MM.1S (cell line): Measurements from ENCODE around the gene ATXN1.

Experiments used
- DNase-seq: peaks from one replicate; pipeline ENCODE4 v3.0.0-alpha.2; 2015
- H2AFZ ChIP-seq: fragments of 300-600 bp; sonication (generic); 2 replicates; pipeline ENCODE4 v1.6.0; 2016; ENCODE audit warnings: antibody characterized with exemption, low read length
- H3F3A ChIP-seq: fragments of 300-600 bp; sonication (generic); 2 replicates; pipeline ENCODE4 v1.6.1; 2016; ENCODE audit warnings: mild to moderate bottlenecking, antibody characterized with exemption, low read length, moderate library complexity, mixed read lengths; ENCODE audit not compliant: insufficient read depth
- H3K27ac ChIP-seq: fragments of 300-600 bp; sonication (generic); 2 replicates; pipeline ENCODE4 v1.5.1; 2016; ENCODE audit warnings: mild to moderate bottlenecking, low read length
- H3K27me3 ChIP-seq: fragments of 300-600 bp; sonication (generic); replicated peaks from 2 replicates; pipeline ENCODE4 v1.6.0; 2016; ENCODE audit warnings: low read length; ENCODE audit not compliant: insufficient read depth
- H3K36me3 ChIP-seq: fragments of 300-600 bp; sonication (generic); replicated peaks from 2 replicates; pipeline ENCODE4 v1.6.1; 2016; ENCODE audit warnings: mild to moderate bottlenecking, low read length, mixed read lengths; ENCODE audit not compliant: insufficient read depth
- H3K4me1 ChIP-seq: fragments of 300-600 bp; sonication (generic); 2 replicates; pipeline ENCODE4 v1.6.1; 2016; ENCODE audit warnings: low read length, mixed read lengths
- H3K4me2 ChIP-seq: fragments of 300-600 bp; sonication (generic); 2 replicates; pipeline ENCODE4 v1.6.0; 2016; ENCODE audit warnings: low read depth, low read length
- H3K4me3 ChIP-seq: fragments of 300-600 bp; sonication (generic); 2 replicates; pipeline ENCODE4 v1.5.1; 2016; ENCODE audit warnings: low read length, mixed read lengths
- H3K79me2 ChIP-seq: fragments of 300-600 bp; sonication (generic); 2 replicates; pipeline ENCODE4 v1.6.1; 2016; ENCODE audit warnings: mixed run types, low read length, mixed read lengths
- H3K9ac ChIP-seq: fragments of 300-600 bp; sonication (generic); 2 replicates; pipeline ENCODE4 v1.6.1; 2016; ENCODE audit warnings: low read length, mixed read lengths
- H3K9me2 ChIP-seq: fragments of 300-600 bp; sonication (generic); replicated peaks from 2 replicates; pipeline ENCODE4 v1.6.1; 2016; ENCODE audit warnings: mild to moderate bottlenecking, low read length, mixed read lengths; ENCODE audit not compliant: insufficient read depth
- H3K9me3 ChIP-seq: fragments of 300-600 bp; sonication (generic); replicated peaks from 2 replicates; pipeline ENCODE4 v1.6.1; 2016; ENCODE audit warnings: mild to moderate bottlenecking, low read length, mixed read lengths; ENCODE audit not compliant: insufficient read depth
- H4K20me1 ChIP-seq: fragments of 300-600 bp; sonication (generic); 2 replicates; pipeline ENCODE4 v1.6.1; 2016; ENCODE audit warnings: mild to moderate bottlenecking, low read length, moderate library complexity, mixed read lengths; ENCODE audit not compliant: insufficient read depth
- CTCF ChIP-seq: fragments of 300-600 bp; sonication (generic); IDR thresholded peaks from 2 replicates; pipeline ENCODE4 v1.5.1; 2016; ENCODE audit warnings: antibody characterized with exemption, low read length, mixed read lengths
- EZH2 ChIP-seq: fragments of 300-600 bp; sonication (generic); optimal IDR thresholded peaks from 2 replicates; pipeline ENCODE3; 2017; ENCODE audit warnings: low read depth, mild to moderate bottlenecking, antibody characterized with exemption, low read length, mixed read lengths
- EZH2phosphoT487 ChIP-seq: fragments of 300-600 bp; sonication (generic); IDR thresholded peaks from 2 replicates; pipeline ENCODE4 v1.6.1; 2018; ENCODE audit warnings: antibody characterized with exemption, low read length

Gene ATXN1

DNA sequence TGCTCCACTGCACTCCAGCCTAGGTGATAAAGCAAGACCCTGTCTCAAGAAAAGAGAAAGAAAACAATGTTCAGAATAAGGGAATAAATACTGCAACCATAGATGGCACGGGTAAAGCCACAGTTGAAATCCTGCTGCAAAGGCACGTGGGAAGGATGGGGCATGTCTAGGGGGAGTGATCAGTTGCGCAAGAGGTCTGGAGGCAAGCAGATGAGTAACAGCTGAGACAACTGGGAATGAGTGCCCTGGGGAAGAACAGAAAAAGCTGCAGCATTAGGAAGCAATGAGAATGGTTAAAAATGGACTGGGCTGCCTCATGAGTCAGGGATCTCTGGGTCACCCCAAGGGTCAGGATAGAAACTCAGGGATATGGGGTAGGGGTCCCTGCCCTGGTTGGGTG, 426.6 kb downstream of the ATXN1 start:
- Histone ChIP-seq H3K27ac (no peak overlapping the region), H3K4me1 (peaks cover 6% of the 10 kb centered on the region; the same call in 1 of the 2 replicates), H2AFZ (no peak overlapping the region), H3K79me2 (no peaks in the 10 kb centered on the region), H3K4me2 (no peak overlapping the region), H3K36me3 (no peaks in the 10 kb centered on the region), H3K9me3 (no peaks in the 10 kb centered on the region), H3F3A (peaks cover 4% of the 10 kb centered on the region), H3K9me2 (no peaks in the 10 kb centered on the region), H3K4me3 (no peak overlapping the region), H3K9ac (no peak overlapping the region), H3K27me3 (no peaks in the 10 kb centered on the region), H4K20me1 (no peaks in the 10 kb centered on the region)
- no peak for TF ChIP-seq EZH2phosphoT487
- TF ChIP-seq CTCF: no peak
- TF ChIP-seq EZH2: no peak
- DNase-seq: no peak

- TF ChIP-seq CTCF: no peak
- no peak for TF ChIP-seq EZH2
- no peak for TF ChIP-seq EZH2phosphoT487
- Histone ChIP-seq H3K9me3 (no peaks in the 10 kb centered on the region), H2AFZ (no peak overlapping the region), H3K4me1 (peaks cover 6% of the 10 kb centered on the region; the same call in 1 of the 2 replicates), H3F3A (peaks cover 4% of the 10 kb centered on the region), H3K27ac (no peak overlapping the region), H3K36me3 (no peaks in the 10 kb centered on the region), H3K79me2 (no peaks in the 10 kb centered on the region), H3K9ac (no peak overlapping the region), H3K9me2 (no peaks in the 10 kb centered on the region), H3K4me2 (no peak overlapping the region), H4K20me1 (no peaks in the 10 kb centered on the region), H3K4me3 (no peak overlapping the region), H3K27me3 (no peaks in the 10 kb centered on the region)
- no peak for DNase-seq
Measured at GRCh38 chr6:16333580-16333979, 427.7 kb downstream of the ATXN1 start.

- no peaks in the 10 kb centered on the region for H3K79me2 ChIP-seq
- H3K27ac ChIP-seq: peak overlapping the region; percentile 58; the same call in 1 of the 2 replicates
- no peaks in the 10 kb centered on the region for H3K9me2 ChIP-seq
- H3K4me1 ChIP-seq: peaks cover 6% of the 10 kb centered on the region; the same call in 1 of the 2 replicates
- TF ChIP-seq CTCF (peak; percentile 87), EZH2 (no peak), EZH2phosphoT487 (no peak)
- DNase-seq: peak; percentile 85
- H3K9me3 ChIP-seq: no peaks in the 10 kb centered on the region
- peak overlapping the region; percentile 74 for H3K4me2 ChIP-seq
- no peaks in the 10 kb centered on the region for H3K27me3 ChIP-seq
- peaks cover 4% of the 10 kb centered on the region for H3F3A ChIP-seq
- peak overlapping the region; percentile 27; the same call in 1 of the 2 replicates for H2AFZ ChIP-seq
- H4K20me1 ChIP-seq: no peaks in the 10 kb centered on the region
- no peaks in the 10 kb centered on the region for H3K36me3 ChIP-seq
- H3K9ac ChIP-seq: peak overlapping the region; percentile 29; the same call in 1 of the 2 replicates
- H3K4me3 ChIP-seq: peak overlapping the region; percentile 38
Measured at GRCh38 chr6:16332175-16332542, 429.1 kb downstream of the ATXN1 start.
